ENCODE data around the gene EIF2S3B.

The EIF2S3B gene

GRCh38 chr12:10557766-10558165 is 52.1 kb downstream of the EIF2S3B start:
- Histone ChIP-seq H3K4me3 (ENCODE audit: low read depth, low read length) (no peak overlapping the region), H3K27ac (no peak overlapping the region), H3K27me3 (ENCODE audit: insufficient read depth, low read depth, severe bottlenecking) (no peaks in the 10 kb centered on the region), H3K9me3 (ENCODE audit: severe bottlenecking) (no peaks in the 10 kb centered on the region), H3K36me3 (no peaks in the 10 kb centered on the region)
- TF ChIP-seq CTCF (IDR thresholded peaks at IDR 0.05; ENCODE audit: low read depth, low read length): no peak
- DNase-seq: no peak

Data from WERI-Rb-1 (cell line).